HL-60 (cell line): ENCODE measurements around the gene LGR4.

Experiments used
- DNase-seq, 2 experiments: peaks; one replicate each; pipeline ENCODE4 v3.0.0-alpha.2; 2010 to 2020; ENCODE audit warnings: low read depth in 1 of 2, low spot score in 1 of 2
- H3K27ac ChIP-seq: fragments of 250-450 bp; sonication (Bioruptor Pico); replicated peaks from 2 replicates; pipeline ENCODE4 v1.5.1; 2020; ENCODE audit warnings: mild to moderate bottlenecking, moderate library complexity
- H3K27me3 ChIP-seq: fragments of 250-450 bp; sonication (Bioruptor Pico); 2 replicates; pipeline ENCODE4 v1.5.1; 2021; ENCODE audit warnings: mild to moderate bottlenecking, moderate library complexity; ENCODE audit not compliant: insufficient read depth, poor library complexity, severe bottlenecking
- H3K4me3 ChIP-seq: replicated peaks from 2 replicates; pipeline ENCODE4 v1.5.1; 2011; ENCODE audit warnings: mild to moderate bottlenecking, control low read depth, low read length; ENCODE audit not compliant: insufficient read depth
- CTCF ChIP-seq: IDR thresholded peaks from one replicate; pipeline ENCODE4 v1.5.1; 2011; ENCODE audit warnings: low read length, control low read depth, inconsistent platforms; ENCODE audit not compliant: insufficient read depth
- GABPA ChIP-seq: IDR thresholded peaks from 2 replicates; pipeline ENCODE4 v1.6.1; 2012; ENCODE audit warnings: low read depth
- POLR2AphosphoS5 ChIP-seq: IDR thresholded peaks from 2 replicates; pipeline ENCODE4 v1.6.1; 2012; ENCODE audit warnings: low read depth
- REST ChIP-seq: IDR thresholded peaks from 2 replicates; pipeline ENCODE4 v1.6.1; 2012; ENCODE audit warnings: low read depth; ENCODE audit not compliant: insufficient replicate concordance
- SPI1 ChIP-seq: IDR thresholded peaks from 2 replicates; pipeline ENCODE4 v1.6.1; 2012; ENCODE audit warnings: low read depth, mild to moderate bottlenecking, borderline replicate concordance

Gene LGR4

GRCh38 chr11:27388869-27389268 lies 83.7 kb downstream of the LGR4 start:
- TF ChIP-seq CTCF (no peak), POLR2AphosphoS5 (no peak), GABPA (no peak), REST (no peak), SPI1 (no peak)
- Histone ChIP-seq H3K27me3 (peaks cover 3% of the 10 kb centered on the region), H3K4me3 (no peak overlapping the region), H3K27ac (no peak overlapping the region)
- no peak for DNase-seq

GRCh38 chr11:27388001-27388400 lies 84.6 kb downstream of the LGR4 start:
- no peak overlapping the region for H3K4me3 ChIP-seq
- no peak for DNase-seq
- H3K27me3 ChIP-seq, result peaks cover 3% of the 10 kb centered on the region
- H3K27ac ChIP-seq, result no peak overlapping the region
- no peak for TF ChIP-seq SPI1
- no peak for TF ChIP-seq GABPA
- no peak for TF ChIP-seq POLR2AphosphoS5
- no peak for TF ChIP-seq REST
- no peak for TF ChIP-seq CTCF

- Histone ChIP-seq H3K27ac (no peak overlapping the region), H3K4me3 (no peak overlapping the region), H3K27me3 (peaks cover 3% of the 10 kb centered on the region)
- no peak for DNase-seq
- TF ChIP-seq REST (no peak), CTCF (no peak)
These were observed 85.2 kb downstream of the LGR4 start for GRCh38 chr11:27387362-27387761.
